Hepatocyte (in vitro differentiated cells): ENCODE data around the gene CTNNB1.

Experiments used
- EZH2phosphoT487 ChIP-seq: fragments of 200-600 bp; sonication (generic); IDR thresholded peaks from one replicate; pipeline ENCODE4 v1.6.1; 2018; ENCODE audit warnings: antibody characterized with exemption, mild to moderate bottlenecking, low read depth, moderate library complexity; ENCODE audit not compliant: unreplicated experiment, severe bottlenecking
- TF ChIP-seq, protein P1 (sequence below): fragments of 200-600 bp; sonication (generic); IDR thresholded peaks from 2 replicates; pipeline ENCODE4 v1.5.1; 2016; ENCODE audit warnings: antibody characterized with exemption, mild to moderate bottlenecking; ENCODE audit not compliant: poor library complexity

DNA sequence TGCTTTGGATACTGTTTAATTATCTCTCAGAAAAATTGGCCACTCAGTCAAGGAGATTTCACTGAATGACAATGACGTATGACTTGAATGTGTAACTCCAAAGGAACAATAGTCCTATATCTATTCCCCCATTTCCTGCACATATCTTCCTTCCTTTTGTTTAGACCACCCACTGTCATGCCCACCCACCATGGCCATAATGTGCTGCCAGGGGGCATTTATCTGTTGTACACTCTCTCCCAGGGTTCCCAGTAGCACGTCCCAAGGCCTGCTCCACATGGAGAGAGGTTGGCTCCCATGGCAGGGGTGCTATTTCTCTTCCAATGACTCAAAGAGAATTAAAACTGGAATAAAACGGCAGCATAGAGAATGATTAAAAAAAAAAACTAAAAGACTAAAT is 36.8 kb upstream of the CTNNB1 start:
- TF ChIP-seq, protein P1, sequence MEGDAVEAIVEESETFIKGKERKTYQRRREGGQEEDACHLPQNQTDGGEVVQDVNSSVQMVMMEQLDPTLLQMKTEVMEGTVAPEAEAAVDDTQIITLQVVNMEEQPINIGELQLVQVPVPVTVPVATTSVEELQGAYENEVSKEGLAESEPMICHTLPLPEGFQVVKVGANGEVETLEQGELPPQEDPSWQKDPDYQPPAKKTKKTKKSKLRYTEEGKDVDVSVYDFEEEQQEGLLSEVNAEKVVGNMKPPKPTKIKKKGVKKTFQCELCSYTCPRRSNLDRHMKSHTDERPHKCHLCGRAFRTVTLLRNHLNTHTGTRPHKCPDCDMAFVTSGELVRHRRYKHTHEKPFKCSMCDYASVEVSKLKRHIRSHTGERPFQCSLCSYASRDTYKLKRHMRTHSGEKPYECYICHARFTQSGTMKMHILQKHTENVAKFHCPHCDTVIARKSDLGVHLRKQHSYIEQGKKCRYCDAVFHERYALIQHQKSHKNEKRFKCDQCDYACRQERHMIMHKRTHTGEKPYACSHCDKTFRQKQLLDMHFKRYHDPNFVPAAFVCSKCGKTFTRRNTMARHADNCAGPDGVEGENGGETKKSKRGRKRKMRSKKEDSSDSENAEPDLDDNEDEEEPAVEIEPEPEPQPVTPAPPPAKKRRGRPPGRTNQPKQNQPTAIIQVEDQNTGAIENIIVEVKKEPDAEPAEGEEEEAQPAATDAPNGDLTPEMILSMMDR: no peak
- TF ChIP-seq EZH2phosphoT487: no peak
